ENCODE results near the gene LRRC8E.

DNA sequence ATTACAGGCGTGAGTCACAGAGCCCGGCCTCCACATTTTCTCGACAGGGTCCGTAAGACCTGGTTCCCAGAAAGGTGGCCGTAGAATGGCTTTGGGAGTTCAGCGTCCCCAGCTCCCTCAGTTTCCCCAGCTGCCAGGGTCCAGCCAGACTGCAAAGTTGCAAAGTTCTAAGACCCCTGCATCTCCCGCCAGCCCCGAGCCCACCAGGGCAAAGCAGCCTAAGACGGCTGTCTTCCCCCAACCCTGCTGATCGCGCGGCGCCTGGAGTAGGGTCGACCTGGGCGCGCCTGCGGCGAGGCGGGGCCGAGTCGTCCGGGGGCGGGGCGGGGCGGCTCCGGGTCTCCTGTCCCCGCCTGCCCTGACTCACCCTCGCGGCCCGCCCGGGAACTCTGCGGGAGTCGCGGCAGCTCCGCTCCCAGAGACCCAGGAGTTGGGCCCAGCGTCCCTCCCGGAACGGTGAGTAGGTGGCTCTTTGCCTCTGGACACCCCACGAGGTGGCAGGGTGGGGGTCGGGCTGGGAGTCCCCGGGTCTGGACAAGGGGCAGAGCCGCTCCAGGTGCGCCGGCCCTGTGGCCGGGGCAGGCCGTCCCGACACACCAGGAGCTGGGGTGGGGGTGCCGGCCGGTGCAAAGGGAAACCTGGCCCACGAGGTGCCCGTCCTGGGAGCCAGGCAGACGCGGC is at the start of gene LRRC8E:
- TF ChIP-seq CTCF (optimal IDR thresholded peaks at IDR 0.05 in 1 of 3, IDR thresholded peaks at IDR 0.05 in 1 of 3, conservative IDR thresholded peaks at IDR 0.05 in 1 of 3; ENCODE audit: extremely low read depth in 1 of 3, insufficient read depth in 2 of 3, low read length in 3 of 3): no peak
- TF ChIP-seq EZH2 (IDR thresholded peaks at IDR 0.05; ENCODE audit: low read length): no peak

Data from keratinocyte (primary cell).